ENCODE measurements around the gene KDM5B. TPM values are rescaled to one million over a fixed set of nuclear protein-coding genes. Genes with fewer than 3 reads are reported as not detected.
A peak's percentile ranks its signal among the peaks of the same experiment; 100 is the strongest.

Gene KDM5B
- total and polyA plus RNA-seq, 9 of the 15 experiments (the other 6 are each of a cell fraction or from before 2014, with no cell fraction given), result 15.4 to 90.6 (median 57.1) TPM

DNA sequence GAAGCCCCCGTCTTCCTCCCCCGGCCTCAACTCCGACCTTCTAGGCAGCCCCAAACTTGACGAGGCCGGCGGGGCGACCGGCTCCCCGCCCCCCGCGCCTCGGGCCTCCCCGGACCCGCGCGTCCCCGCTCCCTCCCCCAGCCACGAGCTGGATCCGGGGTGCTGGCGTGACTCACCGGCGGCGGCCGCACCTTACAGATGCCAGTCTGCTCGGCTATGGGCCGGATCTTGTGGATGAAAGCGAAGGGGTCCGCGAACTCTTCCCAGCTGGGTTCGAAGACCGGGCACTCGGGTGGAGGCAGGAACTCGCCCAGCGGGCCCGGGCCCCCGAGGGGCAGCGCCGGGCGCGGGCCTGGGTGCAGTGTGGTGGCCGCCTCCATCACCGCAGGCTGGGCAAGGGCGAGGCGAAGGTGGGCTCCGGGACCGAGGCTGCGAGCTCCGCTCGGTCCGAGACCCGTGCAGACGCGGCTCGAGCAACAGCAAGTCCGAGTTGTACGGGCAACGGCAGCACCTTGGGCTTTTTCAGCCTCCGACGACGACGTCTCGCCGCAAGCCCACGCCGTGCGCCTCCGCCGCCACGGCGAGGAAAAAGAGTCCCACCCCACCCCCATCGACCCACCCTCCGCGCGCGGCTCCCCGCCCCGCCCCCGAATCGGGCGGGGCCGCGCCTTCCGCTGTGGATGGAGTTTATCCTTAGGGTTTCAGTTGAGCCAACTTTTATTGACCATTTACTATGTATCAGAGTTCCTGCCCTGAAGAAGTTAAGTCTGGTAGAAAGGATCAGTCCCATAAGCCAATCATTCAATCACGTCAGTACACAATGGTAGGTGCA lies at the start of gene KDM5B (continued):
- TF ChIP-seq, protein P1, sequence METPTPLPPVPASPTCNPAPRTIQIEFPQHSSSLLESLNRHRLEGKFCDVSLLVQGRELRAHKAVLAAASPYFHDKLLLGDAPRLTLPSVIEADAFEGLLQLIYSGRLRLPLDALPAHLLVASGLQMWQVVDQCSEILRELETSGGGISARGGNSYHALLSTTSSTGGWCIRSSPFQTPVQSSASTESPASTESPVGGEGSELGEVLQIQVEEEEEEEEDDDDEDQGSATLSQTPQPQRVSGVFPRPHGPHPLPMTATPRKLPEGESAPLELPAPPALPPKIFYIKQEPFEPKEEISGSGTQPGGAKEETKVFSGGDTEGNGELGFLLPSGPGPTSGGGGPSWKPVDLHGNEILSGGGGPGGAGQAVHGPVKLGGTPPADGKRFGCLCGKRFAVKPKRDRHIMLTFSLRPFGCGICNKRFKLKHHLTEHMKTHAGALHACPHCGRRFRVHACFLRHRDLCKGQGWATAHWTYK (CRISPR knock-in tag; IDR thresholded peaks at IDR 0.05), result peak; percentile 98
- no peak for TF ChIP-seq MEF2D (tag; conservative IDR thresholded peaks at IDR 0.05; ENCODE audit: low read depth)
- no peak for TF ChIP-seq NFIX (CRISPR knock-in tag; IDR thresholded peaks at IDR 0.05; ENCODE audit: low read depth)
- TF ChIP-seq, protein P2, sequence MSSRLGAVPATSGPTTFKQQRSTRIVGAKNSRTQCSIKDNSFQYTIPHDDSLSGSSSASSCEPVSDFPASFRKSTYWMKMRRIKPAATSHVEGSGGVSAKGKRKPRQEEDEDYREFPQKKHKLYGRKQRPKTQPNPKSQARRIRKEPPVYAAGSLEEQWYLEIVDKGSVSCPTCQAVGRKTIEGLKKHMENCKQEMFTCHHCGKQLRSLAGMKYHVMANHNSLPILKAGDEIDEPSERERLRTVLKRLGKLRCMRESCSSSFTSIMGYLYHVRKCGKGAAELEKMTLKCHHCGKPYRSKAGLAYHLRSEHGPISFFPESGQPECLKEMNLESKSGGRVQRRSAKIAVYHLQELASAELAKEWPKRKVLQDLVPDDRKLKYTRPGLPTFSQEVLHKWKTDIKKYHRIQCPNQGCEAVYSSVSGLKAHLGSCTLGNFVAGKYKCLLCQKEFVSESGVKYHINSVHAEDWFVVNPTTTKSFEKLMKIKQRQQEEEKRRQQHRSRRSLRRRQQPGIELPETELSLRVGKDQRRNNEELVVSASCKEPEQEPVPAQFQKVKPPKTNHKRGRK (tag; IDR thresholded peaks at IDR 0.05), result no peak
- no peak for TF ChIP-seq BRF1 (IDR thresholded peaks at IDR 0.05; ENCODE audit: borderline replicate concordance, extremely low read depth, insufficient read length)
- TF ChIP-seq, protein P3, sequence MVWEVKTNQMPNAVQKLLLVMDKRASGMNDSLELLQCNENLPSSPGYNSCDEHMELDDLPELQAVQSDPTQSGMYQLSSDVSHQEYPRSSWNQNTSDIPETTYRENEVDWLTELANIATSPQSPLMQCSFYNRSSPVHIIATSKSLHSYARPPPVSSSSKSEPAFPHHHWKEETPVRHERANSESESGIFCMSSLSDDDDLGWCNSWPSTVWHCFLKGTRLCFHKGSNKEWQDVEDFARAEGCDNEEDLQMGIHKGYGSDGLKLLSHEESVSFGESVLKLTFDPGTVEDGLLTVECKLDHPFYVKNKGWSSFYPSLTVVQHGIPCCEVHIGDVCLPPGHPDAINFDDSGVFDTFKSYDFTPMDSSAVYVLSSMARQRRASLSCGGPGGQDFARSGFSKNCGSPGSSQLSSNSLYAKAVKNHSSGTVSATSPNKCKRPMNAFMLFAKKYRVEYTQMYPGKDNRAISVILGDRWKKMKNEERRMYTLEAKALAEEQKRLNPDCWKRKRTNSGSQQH (CRISPR knock-in tag; IDR thresholded peaks at IDR 0.05), result 0 out of 2 replicates have a peak, but pooled peaks have one; percentile 12
- TF ChIP-seq ELF1 (tag; IDR thresholded peaks at IDR 0.05), result no peak
- TF ChIP-seq ZNF274 (IDR thresholded peaks at IDR 0.05; ENCODE audit: borderline replicate concordance, low read depth, low read length), result no peak
- TF ChIP-seq, protein P4, sequence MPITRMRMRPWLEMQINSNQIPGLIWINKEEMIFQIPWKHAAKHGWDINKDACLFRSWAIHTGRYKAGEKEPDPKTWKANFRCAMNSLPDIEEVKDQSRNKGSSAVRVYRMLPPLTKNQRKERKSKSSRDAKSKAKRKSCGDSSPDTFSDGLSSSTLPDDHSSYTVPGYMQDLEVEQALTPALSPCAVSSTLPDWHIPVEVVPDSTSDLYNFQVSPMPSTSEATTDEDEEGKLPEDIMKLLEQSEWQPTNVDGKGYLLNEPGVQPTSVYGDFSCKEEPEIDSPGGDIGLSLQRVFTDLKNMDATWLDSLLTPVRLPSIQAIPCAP (CRISPR knock-in tag; IDR thresholded peaks at IDR 0.05; ENCODE audit: borderline replicate concordance), result no peak
- no peak for TF ChIP-seq RFX5 (IDR thresholded peaks at IDR 0.05; ENCODE audit: low read depth, low read length)
- no peak for TF ChIP-seq ETV6 (IDR thresholded peaks at IDR 0.05; ENCODE audit: borderline replicate concordance in 1 of 2, low read depth in 2 of 2, low read length in 1 of 2)
- TF ChIP-seq ETV6 (CRISPR knock-in tag; IDR thresholded peaks at IDR 0.05; ENCODE audit: borderline replicate concordance), result peak; percentile 11; the same call in 1 of the 2 replicates
- no peak for TF ChIP-seq KAT7 (CRISPR knock-in tag; IDR thresholded peaks at IDR 0.05; ENCODE audit: borderline replicate concordance)
- no peak for TF ChIP-seq ZNF140 (CRISPR knock-in tag; IDR thresholded peaks at IDR 0.05)
- TF ChIP-seq BDP1 (IDR thresholded peaks at IDR 0.05; ENCODE audit: insufficient read depth, insufficient read length), result no peak
- no peak for TF ChIP-seq MED1 (CRISPR knock-in tag; IDR thresholded peaks at IDR 0.05; ENCODE audit: borderline replicate concordance)

Data from K562 (cell line).